GM21447 (cell line): Measurements from ENCODE around the gene CALML4.
"Not testable (repeated sequence)": the region's sequence is repeated elsewhere in the genome, so short reads cannot be mapped to it uniquely, and the experiment has no call there.

Source experiments
- ATAC-seq: cut with Tn5 transposase; IDR thresholded peaks from one replicate; pipeline ENCODE4 v1.9.1; 2021; ENCODE audit not compliant: unreplicated experiment

Gene CALML4

GRCh38 chr15:68225442-68225841 lies 20.3 kb upstream of the CALML4 start:
- not testable (repeated sequence) for ATAC-seq

- ATAC-seq: no peak
These were observed 19.6 kb upstream of the CALML4 start for GRCh38 chr15:68224546-68225250.

- no peak for ATAC-seq
These were observed 19.0 kb upstream of the CALML4 start for GRCh38 chr15:68224108-68224507.

GRCh38 chr15:68223171-68223570 lies 18.0 kb upstream of the CALML4 start:
- ATAC-seq: no peak

GRCh38 chr15:68222432-68222743 lies 17.3 kb upstream of the CALML4 start:
- ATAC-seq: not testable (repeated sequence)

- ATAC-seq: not testable (repeated sequence)
These were observed 16.6 kb upstream of the CALML4 start for GRCh38 chr15:68221530-68222431.

GRCh38 chr15:68220967-68221366 lies 15.8 kb upstream of the CALML4 start:
- ATAC-seq: no peak

GRCh38 chr15:68220489-68220888 lies 15.4 kb upstream of the CALML4 start:
- no peak for ATAC-seq

- ATAC-seq: no peak
These were observed 14.0 kb upstream of the CALML4 start for GRCh38 chr15:68218847-68219798.

- ATAC-seq: no peak
These were observed 13.2 kb upstream of the CALML4 start for GRCh38 chr15:68218331-68218730.

- ATAC-seq: no peak
These were observed 12.2 kb upstream of the CALML4 start for GRCh38 chr15:68217341-68217740.

- ATAC-seq: no peak
These were observed 9.7 kb upstream of the CALML4 start for GRCh38 chr15:68214838-68215254.

- no peak for ATAC-seq
These were observed 9.1 kb upstream of the CALML4 start for GRCh38 chr15:68213991-68214837.

- not testable (repeated sequence) for ATAC-seq
These were observed 8.3 kb upstream of the CALML4 start for GRCh38 chr15:68213491-68213845.

- ATAC-seq: no peak
These were observed 6.7 kb upstream of the CALML4 start for GRCh38 chr15:68211656-68212320.

GRCh38 chr15:68210821-68211655 lies 5.9 kb upstream of the CALML4 start:
- no peak for ATAC-seq

- no peak for ATAC-seq
These were observed 5.3 kb upstream of the CALML4 start for GRCh38 chr15:68210409-68210756.

- peak; percentile 58 for ATAC-seq
These were observed 4.7 kb upstream of the CALML4 start for GRCh38 chr15:68209735-68210408.
